SH-SY5Y (cell line): ENCODE measurements around the gene MTCL1.

Source experiments
- GATA2 ChIP-seq: IDR thresholded peaks from 2 replicates; pipeline ENCODE4 v1.6.1; 2011; ENCODE audit warnings: mild to moderate bottlenecking, low read depth, low read length
- GATA3 ChIP-seq: IDR thresholded peaks from 2 replicates; pipeline ENCODE4 v1.6.1; 2011; ENCODE audit warnings: low read depth, mild to moderate bottlenecking, low read length, moderate library complexity

GRCh38 chr18:8696749-8697211 is 8.6 kb upstream of the MTCL1 start:
- TF ChIP-seq GATA2 (no peak), GATA3 (no peak)
